ENCODE measurements around the gene PWP2.
"Not testable (repeated sequence)": the region's sequence is repeated elsewhere in the genome, so short reads cannot be mapped to it uniquely, and the experiment has no call there.

GRCh38 chr21:44157439-44158081 is 50.4 kb downstream of the PWP2 start:
- TF ChIP-seq POLR2A, CTCF (IDR thresholded peaks at IDR 0.05): not testable (repeated sequence)
